ENCODE data around the gene GSC2.

DNA sequence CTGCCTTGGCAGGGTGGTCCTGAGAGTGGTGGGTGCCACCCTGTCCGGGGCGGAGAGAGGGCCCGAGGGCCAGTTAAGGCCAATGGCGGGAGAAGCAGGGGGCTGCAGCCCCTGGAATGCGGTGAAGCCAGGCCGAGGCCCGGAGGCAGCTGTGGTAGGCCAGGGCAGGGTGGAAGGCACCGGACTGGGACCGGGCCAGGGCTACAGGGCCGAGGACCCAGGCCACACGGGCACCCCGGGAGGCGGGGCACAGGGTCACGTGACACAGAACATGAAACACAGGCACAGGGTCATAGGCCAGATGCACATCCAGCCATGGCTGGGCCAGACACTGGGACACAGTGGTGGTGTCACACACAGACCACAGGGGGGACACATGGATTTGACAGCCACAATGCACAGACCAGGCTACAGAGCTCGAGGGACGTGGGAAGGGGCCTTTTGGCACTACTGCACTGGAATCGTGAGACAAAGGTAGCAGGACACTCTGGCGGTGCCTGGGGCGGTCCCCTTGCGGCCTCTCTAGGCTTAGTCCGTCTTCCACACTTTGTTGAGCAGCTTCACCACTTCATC, 25.6 kb upstream of the GSC2 start:
- TF ChIP-seq, protein P1, sequence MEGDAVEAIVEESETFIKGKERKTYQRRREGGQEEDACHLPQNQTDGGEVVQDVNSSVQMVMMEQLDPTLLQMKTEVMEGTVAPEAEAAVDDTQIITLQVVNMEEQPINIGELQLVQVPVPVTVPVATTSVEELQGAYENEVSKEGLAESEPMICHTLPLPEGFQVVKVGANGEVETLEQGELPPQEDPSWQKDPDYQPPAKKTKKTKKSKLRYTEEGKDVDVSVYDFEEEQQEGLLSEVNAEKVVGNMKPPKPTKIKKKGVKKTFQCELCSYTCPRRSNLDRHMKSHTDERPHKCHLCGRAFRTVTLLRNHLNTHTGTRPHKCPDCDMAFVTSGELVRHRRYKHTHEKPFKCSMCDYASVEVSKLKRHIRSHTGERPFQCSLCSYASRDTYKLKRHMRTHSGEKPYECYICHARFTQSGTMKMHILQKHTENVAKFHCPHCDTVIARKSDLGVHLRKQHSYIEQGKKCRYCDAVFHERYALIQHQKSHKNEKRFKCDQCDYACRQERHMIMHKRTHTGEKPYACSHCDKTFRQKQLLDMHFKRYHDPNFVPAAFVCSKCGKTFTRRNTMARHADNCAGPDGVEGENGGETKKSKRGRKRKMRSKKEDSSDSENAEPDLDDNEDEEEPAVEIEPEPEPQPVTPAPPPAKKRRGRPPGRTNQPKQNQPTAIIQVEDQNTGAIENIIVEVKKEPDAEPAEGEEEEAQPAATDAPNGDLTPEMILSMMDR (IDR thresholded peaks at IDR 0.05; ENCODE audit: insufficient read depth, low read length), result no peak
- TF ChIP-seq POLR2AphosphoS5 (IDR thresholded peaks at IDR 0.05; ENCODE audit: low read depth) (peak; percentile 7; the same call in 1 of the 2 replicates), SPI1 (IDR thresholded peaks at IDR 0.05; ENCODE audit: borderline replicate concordance, low read depth) (no peak), GABPA (IDR thresholded peaks at IDR 0.05; ENCODE audit: low read depth) (no peak)
- TF ChIP-seq, protein P2, sequence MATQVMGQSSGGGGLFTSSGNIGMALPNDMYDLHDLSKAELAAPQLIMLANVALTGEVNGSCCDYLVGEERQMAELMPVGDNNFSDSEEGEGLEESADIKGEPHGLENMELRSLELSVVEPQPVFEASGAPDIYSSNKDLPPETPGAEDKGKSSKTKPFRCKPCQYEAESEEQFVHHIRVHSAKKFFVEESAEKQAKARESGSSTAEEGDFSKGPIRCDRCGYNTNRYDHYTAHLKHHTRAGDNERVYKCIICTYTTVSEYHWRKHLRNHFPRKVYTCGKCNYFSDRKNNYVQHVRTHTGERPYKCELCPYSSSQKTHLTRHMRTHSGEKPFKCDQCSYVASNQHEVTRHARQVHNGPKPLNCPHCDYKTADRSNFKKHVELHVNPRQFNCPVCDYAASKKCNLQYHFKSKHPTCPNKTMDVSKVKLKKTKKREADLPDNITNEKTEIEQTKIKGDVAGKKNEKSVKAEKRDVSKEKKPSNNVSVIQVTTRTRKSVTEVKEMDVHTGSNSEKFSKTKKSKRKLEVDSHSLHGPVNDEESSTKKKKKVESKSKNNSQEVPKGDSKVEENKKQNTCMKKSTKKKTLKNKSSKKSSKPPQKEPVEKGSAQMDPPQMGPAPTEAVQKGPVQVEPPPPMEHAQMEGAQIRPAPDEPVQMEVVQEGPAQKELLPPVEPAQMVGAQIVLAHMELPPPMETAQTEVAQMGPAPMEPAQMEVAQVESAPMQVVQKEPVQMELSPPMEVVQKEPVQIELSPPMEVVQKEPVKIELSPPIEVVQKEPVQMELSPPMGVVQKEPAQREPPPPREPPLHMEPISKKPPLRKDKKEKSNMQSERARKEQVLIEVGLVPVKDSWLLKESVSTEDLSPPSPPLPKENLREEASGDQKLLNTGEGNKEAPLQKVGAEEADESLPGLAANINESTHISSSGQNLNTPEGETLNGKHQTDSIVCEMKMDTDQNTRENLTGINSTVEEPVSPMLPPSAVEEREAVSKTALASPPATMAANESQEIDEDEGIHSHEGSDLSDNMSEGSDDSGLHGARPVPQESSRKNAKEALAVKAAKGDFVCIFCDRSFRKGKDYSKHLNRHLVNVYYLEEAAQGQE (IDR thresholded peaks at IDR 0.05; ENCODE audit: insufficient replicate concordance, low read depth), result no peak

All from HL-60 (cell line).